Right ventricle myocardium superior (tissue), 1 donor: Measurements from ENCODE around the gene LCE5A. TPM values are rescaled to one million over a fixed set of nuclear protein-coding genes. Genes with fewer than 3 reads are reported as not detected.
"Not testable (repeated sequence)": the region's sequence is repeated elsewhere in the genome, so short reads cannot be mapped to it uniquely, and the experiment has no call there.

Source experiments
- ATAC-seq: fragments of 200-7000 bp; cut with Tn5 transposase; one replicate; pipeline ENCODE4 v1.9.1; 2020; ENCODE audit warnings: mild to moderate bottlenecking; ENCODE audit not compliant: poor library complexity
- DNase-seq: peaks from one replicate; pipeline ENCODE4 v3.0.0-alpha.2; 2020
- intact Hi-C: fragments of 100-400 bp; cut with DNase I; formaldehyde crosslinking; loops from one replicate; pipeline ENCODE4 v1.11.2; 2022
- long read RNA-seq: library from polyadenylated mRNA; unstranded; transcript quantifications from one replicate; pipeline ENCODE4 v2.0.0, GENCODE V29; 2021
- total RNA-seq: library from RNA; stranded (reverse); fragmentation: NEBNext Ultra II Directional; extraction: Animal tissue kit (Norgen Biotek cat#: 25700); gene quantifications from one replicate; pipeline ENCODE4 v1.2.1, GENCODE V29; 2021
- donor health status: DM: no; HTN: yes; CAD: no; lungs with severe emphysema.

The LCE5A gene
- not detected for total RNA-seq
- long read RNA-seq, result 0 reads

- intact Hi-C loops, result no loop called here
- no peak for ATAC-seq
- no peak for DNase-seq
Observed at GRCh38 chr1:152510503-152510902, at the start of gene LCE5A. TSS of gene LCE5A (plus strand) at chr1:152510803. CDS start at chr1:152511535, 732 bp downstream.

- no peak for DNase-seq
- intact Hi-C loops, result no loop called here
Observed at GRCh38 chr1:152461544-152461943, 49.1 kb upstream of the LCE5A start.

GRCh38 chr1:152462636-152463035, 48.0 kb upstream of the LCE5A start:
- intact Hi-C loops, result no loop called here
- DNase-seq (no peak), ATAC-seq (no peak)

More at GRCh38 chr1:152461544-152461943, 49.1 kb upstream of the LCE5A start:
- peak; percentile 68 for ATAC-seq

- ATAC-seq, result no peak
- intact Hi-C loops, result no loop called here
- DNase-seq, result no peak
Observed at GRCh38 chr1:152466217-152466616, 44.4 kb upstream of the LCE5A start.

- intact Hi-C loops, result no loop called here
- ATAC-seq (no peak), DNase-seq (no peak)
Observed at GRCh38 chr1:152473887-152474537, 36.6 kb upstream of the LCE5A start.

- no peak for ATAC-seq
- intact Hi-C loops, result no loop called here
- no peak for DNase-seq
Observed at GRCh38 chr1:152479792-152480595, 30.6 kb upstream of the LCE5A start.

GRCh38 chr1:152481869-152482664, 28.5 kb upstream of the LCE5A start:
- DNase-seq, result no peak
- intact Hi-C loops, result no loop called here
- ATAC-seq, result no peak

GRCh38 chr1:152486400-152487006, 24.1 kb upstream of the LCE5A start:
- intact Hi-C loops, result no loop called here
- ATAC-seq (no peak), DNase-seq (no peak)

- ATAC-seq (no peak), DNase-seq (no peak)
- intact Hi-C loops, result no loop called here
Observed at GRCh38 chr1:152487871-152488270, 22.7 kb upstream of the LCE5A start.

- intact Hi-C loops, DNase-seq, ATAC-seq: not testable (repeated sequence)
Observed at GRCh38 chr1:152491537-152491936, 19.1 kb upstream of the LCE5A start.

- intact Hi-C loops, result no loop called here
- no peak for ATAC-seq
- DNase-seq, result no peak
Observed at GRCh38 chr1:152495066-152495675, 15.4 kb upstream of the LCE5A start.

- DNase-seq (no peak), ATAC-seq (no peak)
- intact Hi-C loops, result no loop called here
Observed at GRCh38 chr1:152497273-152497672, 13.3 kb upstream of the LCE5A start.

- intact Hi-C loops, result no loop called here
- DNase-seq, result no peak
Observed at GRCh38 chr1:152501704-152502103, 8.9 kb upstream of the LCE5A start.

GRCh38 chr1:152502496-152503180, 8.0 kb upstream of the LCE5A start:
- DNase-seq, result no peak
- ATAC-seq, result no peak
- intact Hi-C loops, result no loop called here

More at GRCh38 chr1:152501704-152502103, 8.9 kb upstream of the LCE5A start:
- no peak for ATAC-seq

GRCh38 chr1:152505083-152505482, 5.5 kb upstream of the LCE5A start:
- intact Hi-C loops, result no loop called here
- no peak for DNase-seq
- ATAC-seq, result no peak

GRCh38 chr1:152506899-152507498, 3.6 kb upstream of the LCE5A start:
- no peak for ATAC-seq
- intact Hi-C loops, result no loop called here

GRCh38 chr1:152511596-152511995, 993 bp downstream of the LCE5A start:
- intact Hi-C loops, result no loop called here
- DNase-seq (no peak), ATAC-seq (no peak)

More at GRCh38 chr1:152506899-152507498, 3.6 kb upstream of the LCE5A start:
- DNase-seq, result no peak

- intact Hi-C loops, result no loop called here
- no peak for ATAC-seq
- no peak for DNase-seq
Observed at GRCh38 chr1:152513081-152513480, 2.5 kb downstream of the LCE5A start.
